DMS114 treated with DMSO at 0.1 percent for 48 hours (cell line): ENCODE data around the gene LIMA1.
"Not testable (repeated sequence)": the region's sequence is repeated elsewhere in the genome, so short reads cannot be mapped to it uniquely, and the experiment has no call there.

Experiments used
- DNase-seq: peaks from one replicate; lab custom pipeline; 2025; ENCODE audit not compliant: unreplicated experiment; lab: John Stamatoyannopoulos, UW

The LIMA1 gene

DNA sequence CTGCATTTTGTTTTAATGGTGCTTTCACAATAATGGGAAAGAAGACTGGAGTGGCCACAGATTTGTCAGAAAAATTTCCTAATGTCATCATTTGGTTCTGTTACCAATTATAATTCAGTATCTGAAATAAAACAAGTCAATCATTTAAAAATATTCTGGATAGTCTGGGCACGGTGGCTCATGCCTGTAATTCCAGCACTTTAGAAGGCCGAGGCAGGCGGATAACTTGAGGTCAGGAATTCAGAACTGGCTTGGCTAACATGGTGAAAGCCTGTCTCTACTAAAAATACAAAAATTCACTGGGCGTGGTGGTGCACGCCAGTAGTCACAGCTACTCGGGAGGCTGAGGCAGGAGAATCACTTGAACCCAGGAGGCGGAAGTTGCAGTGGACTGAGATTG is 4.0 kb upstream of the LIMA1 start:
- DNase-seq: no peak

DNA sequence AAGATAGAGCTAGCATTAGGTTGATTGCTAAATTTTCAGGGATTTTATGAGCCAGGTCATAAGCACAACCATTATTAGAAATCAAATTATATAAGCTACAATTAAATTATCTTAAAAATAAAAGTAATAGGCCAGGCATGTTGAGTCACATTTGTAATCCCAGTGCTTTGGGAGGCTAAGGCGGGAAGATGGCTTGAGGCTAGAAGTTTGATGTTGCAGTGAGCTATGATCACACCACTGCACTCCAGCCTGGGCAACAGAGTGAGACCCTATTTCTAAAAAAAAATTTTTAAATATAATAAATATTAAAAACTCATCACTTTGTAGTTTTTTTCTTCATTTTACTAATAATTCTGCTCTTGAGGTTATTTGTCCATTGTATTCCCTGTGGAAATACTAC is 1.9 kb upstream of the LIMA1 start:
- no peak for DNase-seq

DNA sequence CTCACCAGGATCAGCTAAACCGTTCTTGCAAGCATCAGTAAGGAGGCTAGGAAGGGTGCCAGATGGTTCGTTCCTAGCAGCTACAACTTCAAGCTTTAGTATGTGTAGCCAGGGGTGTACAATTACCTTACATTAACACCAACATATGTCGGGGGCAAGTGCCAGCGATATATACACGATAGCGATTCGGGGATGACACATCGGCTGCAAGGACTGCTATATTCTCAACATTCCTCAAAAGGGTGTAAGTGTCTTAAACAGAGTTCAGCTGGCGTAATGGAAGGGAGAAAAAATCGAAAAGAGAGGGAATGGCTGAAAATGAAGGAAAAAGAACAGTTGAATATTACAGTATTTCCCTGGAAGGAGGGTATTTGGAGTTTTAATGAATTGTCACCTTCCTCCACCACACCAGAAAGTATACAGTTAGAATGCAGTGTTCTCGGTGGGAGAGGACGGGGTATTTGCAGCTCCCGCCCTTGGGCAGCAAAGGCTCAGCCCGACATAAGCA is 545 bp downstream of the LIMA1 start:
- peak; percentile 63 for DNase-seq

DNA sequence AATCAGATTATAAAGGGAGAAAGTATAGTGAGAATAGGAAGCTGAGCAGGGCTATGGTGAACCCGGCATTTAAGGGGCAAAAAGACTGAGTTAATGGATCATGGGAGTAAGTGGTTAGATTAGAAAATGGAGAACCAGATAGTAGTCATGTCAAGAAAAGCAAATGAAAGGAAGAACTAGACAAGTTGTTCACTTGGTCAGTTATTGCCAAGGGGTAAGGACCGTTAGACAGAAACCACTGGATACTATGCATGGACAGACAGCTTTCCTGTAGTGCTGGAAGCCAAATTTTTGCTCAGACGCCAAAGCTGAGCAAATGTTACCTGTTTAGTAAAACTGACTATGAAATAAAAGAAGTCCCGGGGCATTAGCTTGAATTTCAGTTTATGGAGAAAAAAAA is 3.8 kb downstream of the LIMA1 start:
- no peak for DNase-seq

DNA sequence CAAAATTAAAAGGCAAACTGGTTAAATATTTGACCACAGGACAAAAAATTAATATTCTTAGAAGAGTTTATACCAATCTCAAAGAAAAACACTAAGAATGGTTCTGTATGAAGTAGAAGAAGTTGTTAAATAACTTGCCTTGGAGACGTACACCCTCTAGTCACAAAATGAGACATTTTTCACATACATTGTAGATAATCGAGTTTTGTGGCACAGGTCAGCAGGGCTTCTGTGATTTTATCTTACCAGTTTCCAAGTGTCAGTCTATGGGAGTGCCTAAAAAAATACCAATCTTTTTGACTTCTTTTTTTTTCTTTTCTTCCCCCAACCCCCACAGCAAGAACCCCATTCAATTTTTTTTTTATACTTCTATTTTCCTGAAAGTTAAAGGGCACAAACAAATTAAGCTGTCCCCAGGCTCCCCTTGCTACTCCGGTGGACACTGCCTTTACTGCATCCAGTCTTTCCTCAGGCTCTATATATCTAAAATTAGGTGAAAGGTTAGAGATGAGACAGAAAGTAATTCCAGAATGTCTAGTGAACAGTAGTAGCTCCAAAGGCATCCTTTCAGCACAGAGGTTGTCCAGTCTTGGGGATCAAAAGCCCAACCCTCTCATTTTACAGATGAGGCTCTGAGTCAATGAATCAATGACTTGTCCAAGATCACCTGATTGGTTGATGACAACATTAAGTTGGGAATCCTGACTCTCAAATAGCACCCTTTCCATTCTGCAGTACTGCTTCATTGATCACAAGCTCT is 6.2 kb downstream of the LIMA1 start:
- DNase-seq: no peak

DNA sequence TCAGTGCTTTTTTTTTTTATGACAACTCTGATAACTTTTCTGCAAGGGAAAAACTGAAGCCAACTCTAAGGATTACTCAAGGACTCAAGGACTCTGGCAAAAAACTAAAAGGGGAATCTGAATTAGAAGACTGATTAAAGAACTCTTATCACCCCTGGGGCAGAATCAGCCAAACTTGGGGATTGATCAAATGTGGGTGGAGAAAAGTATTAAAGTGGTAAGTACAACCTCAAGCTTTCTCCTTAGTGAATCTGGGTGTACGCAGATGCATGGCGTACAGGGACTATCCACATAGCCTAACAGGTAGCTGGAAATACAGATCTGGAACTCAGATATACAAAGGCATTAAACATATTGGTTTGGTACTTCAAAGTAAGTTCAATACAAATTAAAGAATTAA is 7.3 kb downstream of the LIMA1 start:
- DNase-seq: no peak

DNA sequence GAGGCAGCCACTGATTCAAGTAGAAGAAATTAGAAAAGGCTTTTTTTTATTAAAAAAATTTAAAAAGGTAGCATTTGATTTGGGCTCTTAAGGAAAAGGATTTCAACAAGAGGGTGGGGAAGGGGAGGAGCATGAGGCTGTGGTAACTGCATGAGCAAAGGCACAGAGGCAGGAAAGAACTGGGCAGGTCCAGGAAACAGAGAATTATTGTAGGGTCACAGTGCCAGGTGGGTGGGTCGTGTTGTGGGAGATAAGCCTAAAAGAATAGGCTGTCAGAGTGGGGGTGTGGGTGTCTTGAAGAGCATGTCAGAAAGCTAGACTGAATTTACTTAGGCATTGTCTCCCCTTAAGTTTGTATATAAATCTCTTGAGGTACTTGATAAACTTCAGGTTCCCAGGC is 7.8 kb downstream of the LIMA1 start:
- DNase-seq: no peak

DNA sequence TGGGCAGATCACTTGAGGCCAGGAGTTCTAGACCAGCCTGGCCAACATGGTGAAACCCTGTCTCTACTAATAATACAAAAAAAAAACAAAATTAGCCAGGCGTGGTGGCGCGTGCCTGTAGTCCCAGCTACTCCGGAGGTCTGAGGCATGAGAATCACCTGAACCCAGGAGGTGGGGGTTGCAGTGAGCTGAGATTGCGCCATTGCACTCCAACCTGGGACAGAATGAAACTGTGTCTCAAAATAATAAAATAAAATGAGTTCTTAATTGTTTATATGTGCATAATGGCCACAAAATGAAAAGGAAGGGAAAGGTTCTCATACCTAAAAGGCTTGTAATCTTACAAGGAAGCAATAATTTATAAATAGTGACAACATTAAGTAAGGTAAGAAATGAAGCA is 8.2 kb downstream of the LIMA1 start:
- DNase-seq: not testable (repeated sequence)

DNA sequence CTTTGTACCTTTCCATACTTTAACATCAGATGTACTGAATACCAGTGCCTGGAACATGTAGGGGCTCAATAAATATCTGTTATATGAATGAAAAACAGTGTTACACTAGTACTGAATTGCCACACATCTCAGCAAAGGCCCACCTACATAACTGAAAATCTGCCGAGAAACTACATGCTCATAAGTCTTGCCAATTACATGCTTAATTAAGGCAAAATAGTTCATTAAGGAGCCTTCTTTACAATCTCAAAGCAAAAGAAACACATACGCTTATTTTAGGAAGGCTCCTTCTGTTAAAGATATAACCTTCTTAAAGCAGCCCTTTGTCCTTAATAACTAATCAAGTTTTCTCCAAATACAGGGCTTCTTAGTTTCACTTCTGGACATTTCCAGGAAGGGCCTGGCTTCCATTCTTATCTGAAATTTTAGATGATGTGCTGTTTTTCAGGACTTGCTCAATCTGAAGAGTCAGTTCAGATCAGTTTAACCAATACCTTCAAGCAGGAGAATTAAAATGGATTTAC is 11.5 kb downstream of the LIMA1 start:
- no peak for DNase-seq

DNA sequence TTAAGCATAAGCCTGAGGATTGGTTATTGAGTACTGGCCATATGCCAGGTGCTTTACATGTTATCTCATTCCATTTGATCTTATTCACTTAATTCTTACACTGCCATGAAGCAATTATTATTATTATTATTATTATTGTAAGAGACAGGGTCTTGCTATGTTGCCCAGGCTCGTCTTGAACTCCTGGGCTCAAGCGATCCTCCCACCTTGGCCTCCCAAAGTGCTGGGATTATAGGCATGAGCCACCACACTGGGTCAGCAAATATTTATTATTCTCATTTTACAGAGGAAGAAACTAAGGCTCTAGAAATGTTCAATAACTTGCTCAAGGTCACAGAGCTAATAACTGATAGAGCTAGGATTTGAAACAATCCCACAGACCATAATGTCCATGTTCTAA is 14.8 kb downstream of the LIMA1 start:
- DNase-seq: no peak

DNA sequence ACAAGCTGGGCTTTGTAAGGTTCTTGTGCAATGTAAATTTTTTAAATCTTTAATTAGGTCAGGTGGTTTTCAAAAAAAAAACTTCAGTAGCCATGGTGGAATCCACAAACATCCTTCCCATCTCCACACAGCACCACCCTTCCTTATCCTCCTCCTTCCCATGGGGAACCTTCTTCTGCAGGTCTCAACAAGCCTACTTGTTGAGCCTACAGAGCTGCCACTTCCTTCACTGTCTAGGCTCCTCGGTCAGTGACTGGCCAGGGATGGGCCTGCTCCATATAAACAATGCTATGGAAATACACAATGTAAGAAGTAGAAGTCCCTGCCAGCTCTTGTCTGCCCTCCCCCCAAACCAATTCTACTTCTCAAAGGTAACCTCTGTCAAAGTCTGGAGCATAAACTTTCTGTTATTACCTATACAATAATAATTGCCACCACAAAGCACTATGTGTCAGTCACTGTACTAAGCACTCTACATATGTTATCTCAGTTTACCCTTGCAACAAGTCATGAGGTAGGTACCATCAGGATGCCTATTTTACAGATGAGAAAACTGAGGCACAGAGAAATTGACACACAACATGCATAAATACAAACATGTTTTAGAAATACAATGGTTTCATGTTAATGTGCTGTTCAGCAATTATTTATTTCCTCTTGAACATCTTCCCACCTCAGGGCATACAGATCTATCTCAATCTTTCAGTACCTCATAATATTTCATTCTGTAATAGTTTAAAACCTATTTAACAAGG is 17.4 kb downstream of the LIMA1 start:
- no peak for DNase-seq

DNA sequence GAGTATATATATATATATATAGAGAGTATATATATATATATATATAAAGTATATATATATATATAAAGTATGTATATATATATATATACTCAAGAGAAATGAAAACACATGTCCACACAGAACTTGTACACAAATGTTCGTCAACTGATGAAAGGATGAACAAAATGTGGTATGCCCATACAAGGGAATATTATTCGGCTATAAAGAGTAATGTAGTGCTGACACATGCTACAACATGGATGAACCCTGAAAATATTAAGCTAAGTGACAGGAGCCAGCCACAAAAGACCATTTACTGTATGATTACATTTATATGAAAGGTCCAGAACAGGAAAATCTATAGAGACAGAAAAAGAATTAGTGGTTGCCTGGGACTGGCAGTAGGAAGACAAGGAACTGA is 19.5 kb downstream of the LIMA1 start:
- no peak for DNase-seq

DNA sequence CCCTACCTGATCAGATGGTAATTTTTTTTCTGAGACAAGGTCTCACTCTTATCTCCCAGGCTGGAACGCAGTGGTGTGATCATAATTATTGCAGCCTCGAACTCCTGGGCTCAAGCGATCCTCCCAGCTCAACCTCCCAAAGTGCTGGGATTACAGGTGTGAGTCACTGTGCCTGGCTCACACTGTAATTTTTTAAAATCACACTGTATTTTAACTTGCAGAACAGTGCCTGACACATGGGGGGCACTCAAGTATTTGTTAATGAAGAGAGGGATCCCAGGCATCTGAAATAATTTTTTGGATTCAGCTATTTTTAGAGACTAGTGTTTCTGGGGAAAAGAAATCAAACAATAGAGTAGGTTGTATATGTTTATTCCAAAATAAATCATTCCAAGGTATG is 21.7 kb downstream of the LIMA1 start:
- no peak for DNase-seq

DNA sequence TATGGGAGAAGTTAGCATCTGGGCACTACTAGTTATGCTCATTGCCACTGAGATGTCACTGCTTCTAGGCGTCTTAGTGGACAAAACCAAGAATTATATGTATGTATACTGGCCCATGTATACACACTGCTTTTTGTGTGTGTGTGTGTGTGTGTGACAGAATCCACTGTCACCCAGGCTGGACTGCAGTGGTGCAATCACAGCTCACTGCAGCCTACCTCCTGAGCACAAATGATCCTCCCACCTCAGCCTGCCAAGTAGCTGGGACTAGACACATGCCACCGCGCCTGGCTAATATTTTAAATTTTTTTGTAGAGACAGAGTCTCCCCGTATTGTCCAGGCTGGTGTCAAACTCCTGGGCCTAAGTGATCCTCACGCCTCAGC is 25.2 kb downstream of the LIMA1 start:
- DNase-seq: no peak

DNA sequence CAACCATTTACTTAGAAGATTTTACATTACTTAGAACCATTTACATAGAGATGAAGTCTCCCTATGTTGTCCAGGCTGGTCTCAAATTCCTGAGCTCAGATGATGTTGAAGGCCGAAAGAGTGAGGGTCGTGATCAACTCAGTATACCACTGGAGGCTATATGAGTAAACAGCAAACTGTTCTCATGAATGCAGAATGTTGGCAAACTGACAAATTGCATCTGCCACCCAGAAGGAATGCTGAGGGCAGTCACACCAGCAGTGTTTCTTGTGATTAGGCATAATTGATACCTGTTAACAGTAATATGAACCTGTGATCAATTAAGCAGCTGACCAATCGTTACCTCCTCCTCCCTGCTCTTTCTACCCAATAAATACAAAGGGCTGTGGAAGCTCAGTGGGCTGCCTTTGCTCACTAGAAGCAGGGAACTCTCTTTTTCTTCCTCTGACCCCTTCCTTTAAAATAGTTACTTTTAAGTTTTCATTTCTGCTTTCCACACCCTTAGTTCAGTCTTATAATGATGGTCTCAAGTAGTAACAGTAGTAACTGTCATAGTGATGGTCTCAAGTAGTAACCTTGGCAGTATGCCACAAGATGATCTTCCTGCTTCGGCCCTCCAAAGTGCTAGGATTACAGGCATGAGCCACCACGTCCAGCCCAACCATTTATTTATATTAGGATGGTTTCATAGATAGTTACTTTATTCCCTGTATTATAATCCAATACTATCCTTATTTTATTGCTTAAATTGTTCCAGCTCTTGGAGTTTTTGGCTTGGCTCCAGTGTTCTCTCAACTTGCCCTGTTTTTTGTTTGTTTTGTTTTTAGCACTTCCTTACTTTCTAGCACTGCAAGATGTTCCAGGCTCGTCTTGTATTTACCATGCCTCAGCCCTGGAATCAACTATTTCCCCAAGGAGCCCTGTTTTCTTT is 25.8 kb downstream of the LIMA1 start:
- DNase-seq: no peak

DNA sequence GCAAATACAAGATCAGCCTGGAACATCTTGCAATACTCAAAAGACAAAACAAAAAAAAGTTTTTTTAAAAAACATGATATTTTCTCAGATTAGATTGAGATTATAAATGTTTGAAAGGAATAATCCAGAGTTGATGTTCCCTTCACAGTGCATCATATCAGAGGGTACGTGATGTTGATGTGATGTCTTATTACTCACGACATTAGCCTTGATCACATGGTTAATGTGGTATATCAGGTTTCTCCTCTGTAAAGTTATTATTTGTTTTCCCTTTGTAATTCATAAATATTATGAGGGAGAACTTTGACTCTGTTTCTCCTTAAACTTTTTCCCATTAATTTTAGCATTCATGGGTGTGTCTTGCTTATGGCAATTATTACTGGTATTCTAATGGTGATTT is 26.6 kb downstream of the LIMA1 start:
- DNase-seq: no peak

DNA sequence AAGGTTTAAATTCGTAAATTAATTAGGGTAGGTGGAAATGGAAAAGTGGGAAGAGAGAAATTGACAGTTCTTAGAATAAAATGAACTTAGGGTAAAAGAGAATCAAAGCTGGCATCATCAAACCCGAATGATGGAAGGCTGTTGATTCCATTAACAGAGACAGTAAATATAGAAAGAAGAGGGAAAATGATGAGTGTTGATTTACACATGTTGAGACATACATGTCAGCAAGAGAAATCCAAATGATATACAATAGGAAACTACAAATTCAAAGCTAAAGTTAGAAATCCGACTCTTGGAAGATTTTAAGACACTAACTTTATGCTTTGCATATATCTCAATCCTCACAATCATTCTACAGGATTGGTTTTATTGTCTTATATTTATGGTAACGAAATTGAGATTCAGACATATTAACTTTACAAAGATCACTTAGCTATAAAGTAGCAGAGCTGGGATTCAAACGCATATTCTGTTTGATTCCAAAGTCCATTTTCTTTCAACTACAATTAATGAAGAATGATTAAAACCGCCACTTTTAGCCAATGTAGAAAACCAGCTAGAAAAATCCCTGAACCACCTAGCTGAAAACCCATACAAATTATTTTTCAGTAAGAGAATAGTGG is 30.2 kb downstream of the LIMA1 start:
- no peak for DNase-seq

DNA sequence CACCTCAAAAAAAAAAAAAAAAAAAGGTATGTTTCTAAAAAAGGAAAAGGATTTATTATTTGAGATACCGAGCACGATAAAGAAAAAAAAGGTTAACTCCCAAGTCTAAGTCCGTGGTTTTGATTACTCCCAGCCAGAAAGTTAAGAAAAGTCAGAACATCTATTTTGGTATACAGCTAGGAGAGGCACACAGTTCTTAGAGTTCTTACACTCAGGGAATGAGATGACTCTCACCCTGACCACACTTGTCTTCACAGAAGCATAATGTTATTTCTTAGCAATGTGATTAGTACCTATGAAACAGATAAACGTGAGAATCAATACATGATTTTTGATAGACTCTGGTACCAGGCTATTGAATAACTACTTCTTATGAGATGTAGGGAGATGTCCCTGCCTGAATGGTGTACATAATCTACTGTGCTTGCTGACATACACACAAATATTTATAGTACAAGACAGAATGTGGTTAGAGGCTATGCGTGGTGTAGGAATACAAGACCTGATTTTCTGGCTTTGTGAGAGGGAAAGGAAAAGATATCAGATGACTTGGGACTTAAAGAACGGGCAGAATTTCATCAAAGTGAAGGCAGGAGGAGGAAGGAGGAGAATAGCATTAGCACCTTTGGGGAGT is 31.6 kb downstream of the LIMA1 start:
- no peak for DNase-seq

DNA sequence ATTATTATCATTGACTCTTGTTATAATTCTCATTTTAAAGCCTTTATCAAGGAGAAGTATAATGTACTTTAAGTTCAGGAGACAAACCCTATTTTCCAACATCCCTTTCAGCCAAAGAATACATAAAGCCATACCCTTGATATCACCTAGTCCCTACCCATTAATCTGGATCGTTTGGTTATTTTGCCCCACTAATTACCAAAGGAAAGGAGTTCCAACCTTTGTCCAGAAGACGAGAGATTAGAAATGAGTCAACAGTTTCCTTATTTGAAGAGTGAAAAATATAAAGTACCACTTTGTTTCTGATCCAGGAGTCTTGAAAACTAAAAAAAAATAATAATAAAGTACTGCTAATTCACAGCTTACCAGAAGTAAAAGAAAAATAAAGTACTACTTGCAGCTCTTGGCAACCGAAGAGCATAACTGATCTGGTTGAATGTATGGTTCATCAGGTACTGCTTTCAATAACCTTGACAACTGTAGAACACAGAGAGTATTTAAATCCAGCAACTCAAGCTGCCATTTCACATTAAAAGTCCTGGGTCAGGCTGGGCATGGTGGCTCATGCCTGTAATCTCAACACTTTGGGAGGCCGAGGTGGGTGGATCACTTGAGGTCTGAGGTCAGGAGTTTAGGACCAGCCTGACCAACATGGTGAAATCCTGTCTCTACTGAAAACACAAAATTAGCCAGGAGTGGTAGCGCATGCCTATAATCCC is 33.7 kb downstream of the LIMA1 start:
- DNase-seq: no peak

DNA sequence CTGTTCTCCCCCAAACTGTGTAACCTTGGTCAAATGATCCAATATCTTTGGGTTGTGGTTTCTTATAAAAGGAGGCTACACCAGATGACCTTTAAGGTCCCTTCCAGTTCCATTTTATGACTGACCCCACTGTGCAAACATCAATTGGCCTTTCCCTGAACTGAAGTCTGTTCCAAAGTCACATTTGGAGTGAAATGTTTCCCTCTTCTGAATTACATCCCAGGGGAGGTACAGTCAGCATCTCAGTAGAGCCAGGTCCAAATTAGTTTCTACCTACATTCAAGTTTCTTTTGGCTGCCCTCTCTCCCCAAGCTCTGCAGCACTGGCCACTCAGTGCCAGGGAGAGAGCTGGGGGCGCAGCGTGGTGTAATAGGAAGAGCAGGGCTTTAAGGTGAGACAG is 34.4 kb downstream of the LIMA1 start:
- no peak for DNase-seq
